Gastrocnemius medialis (tissue), 4 donors: ENCODE measurements around the gene LPAR6. TPM values are rescaled to one million over a fixed set of nuclear protein-coding genes. Genes with fewer than 3 reads are reported as not detected.
"Not testable (repeated sequence)": the region's sequence is repeated elsewhere in the genome, so short reads cannot be mapped to it uniquely, and the experiment has no call there.

Source experiments
- ATAC-seq, 2 donors: fragments of 150-250 bp; one replicate each; pipeline ENCODE4 v1.9.1; 2016
- DNase-seq, 2 donors: peaks; one replicate each; pipeline ENCODE4 v3.0.0-alpha.2; 2019
- H3K27ac ChIP-seq, 4 donors: fragments of 200-600 bp; sonication (generic); 1 replicate in 1 of 4; 2 replicates in 3 of 4; pipeline ENCODE4 v1.5.1; 2016 to 2018; ENCODE audit warnings: mild to moderate bottlenecking in 2 of 4, moderate library complexity in 1 of 4
- H3K27me3 ChIP-seq, 3 donors: fragments of 200-600 bp; sonication (generic) in 2 of 3; 1 replicate in 1 of 3; 2 replicates in 2 of 3; pipeline versions ENCODE4 v1.5.1 to v1.6.0; 2016 to 2019; ENCODE audit warnings: mild to moderate bottlenecking in 1 of 3, moderate library complexity in 1 of 3
- H3K36me3 ChIP-seq, 2 donors: fragments of 200-600 bp; sonication (generic) in 1 of 2; one replicate each; pipeline ENCODE4 v1.5.1; 2017 to 2018
- H3K4me1 ChIP-seq, 2 donors: fragments of 200-600 bp; sonication (generic) in 1 of 2; one replicate each; pipeline ENCODE4 v1.5.1; 2016 to 2017; ENCODE audit warnings: mild to moderate bottlenecking in 2 of 2
- H3K4me3 ChIP-seq, 4 donors: fragments of 200-600 bp; sonication (generic) in 3 of 4; 1 replicate in 1 of 4; 2 replicates in 3 of 4; pipeline ENCODE4 v1.5.1; 2016 to 2019; ENCODE audit warnings: mild to moderate bottlenecking in 2 of 4
- H3K9me3 ChIP-seq, 3 donors: fragments of 200-600 bp; sonication (generic) in 2 of 3; 1 replicate in 1 of 3; 2 replicates in 2 of 3; pipeline ENCODE4 v1.5.1; 2016 to 2019
- CTCF ChIP-seq, 5 experiments: fragments of 450-650 bp in 3 of 5; fragments of 200-600 bp in 2 of 5; sonication (generic) in 2 of 5; IDR thresholded peaks in 4 of 5; conservative IDR thresholded peaks in 1 of 5; 1 replicate in 4 of 5; 2 replicates in 1 of 5; pipeline ENCODE4 v1.5.1; 2016 to 2019; ENCODE audit warnings: antibody characterized with exemption in 5 of 5, mild to moderate bottlenecking in 3 of 5, moderate library complexity in 3 of 5
- POLR2A ChIP-seq, 2 donors: fragments of 450-650 bp; IDR thresholded peaks; one replicate each; pipeline ENCODE4 v1.6.1; 2017; ENCODE audit warnings: antibody characterized with exemption in 2 of 2, mild to moderate bottlenecking in 2 of 2, moderate library complexity in 2 of 2
- in situ Hi-C, 4 donors: fragments of 200-750 bp; cut with MboI; loops; one replicate each; pipeline versions ENCODE4 v1.15.0 to v1.8.0; 2017; ENCODE audit warnings: low sequenced_read_pairs in 4 of 4
- intact Hi-C: fragments of 100-400 bp; cut with DNase I; formaldehyde crosslinking; loops from one replicate; pipeline ENCODE4 v1.15.1; 2023; ENCODE audit warnings: low total_unique reads
- total RNA-seq, 4 donors: library from RNA; depleted of rRNA; stranded (reverse); fragments of >200 nt; gene quantifications; one replicate each; pipeline versions ENCODE4 v1.1.0 to v1.2.3, GENCODE V29; 2016

The LPAR6 gene
- total RNA-seq, 4 donors from 2014 or later, result 4.1 to 20.6 (median 6.1) TPM

- no peak for DNase-seq
- Histone ChIP-seq H3K4me1 (peaks cover 32 to 34% of the 10 kb centered on the region in 2 donors), H3K4me3 (no peak overlapping the region), H3K27ac (peak overlapping the region; percentile 30 to 63 (median 49)), H3K27me3 (no peaks in the 10 kb centered on the region), H3K36me3 (no peaks in the 10 kb centered on the region), H3K9me3 (no peaks in the 10 kb centered on the region)
- ATAC-seq, result no peak
- intact Hi-C loops, result no loop called here
- no peak for TF ChIP-seq CTCF (IDR thresholded peaks at IDR 0.05 in 4 of 5, conservative IDR thresholded peaks at IDR 0.05 in 1 of 5)
- no peak for TF ChIP-seq POLR2A (IDR thresholded peaks at IDR 0.05)
- in situ Hi-C loops, result no loop called here
Observed at GRCh38 chr13:48431431-48431830, 18.5 kb upstream of the LPAR6 start.

- no peaks in the 10 kb centered on the region for H3K9me3 ChIP-seq
- TF ChIP-seq POLR2A (IDR thresholded peaks at IDR 0.05), result no peak
- TF ChIP-seq CTCF (IDR thresholded peaks at IDR 0.05 in 4 of 5, conservative IDR thresholded peaks at IDR 0.05 in 1 of 5), result no peak
- no peak for DNase-seq
- no peaks in the 10 kb centered on the region for H3K36me3 ChIP-seq
- in situ Hi-C loops, result no loop called here
- intact Hi-C loops, result no loop called here
- no peak overlapping the region for H3K4me3 ChIP-seq
- no peak for ATAC-seq
- peak overlapping the region in 1 of 4 donors; percentile 15 for H3K27ac ChIP-seq
- H3K4me1 ChIP-seq, result peaks cover 29 to 32% of the 10 kb centered on the region in 2 donors
- H3K27me3 ChIP-seq, result no peaks in the 10 kb centered on the region
Observed at GRCh38 chr13:48429886-48430285, 17.0 kb upstream of the LPAR6 start.

- in situ Hi-C loops, result no loop called here
- intact Hi-C loops, result no loop called here
- Histone ChIP-seq H3K27ac (no peak overlapping the region), H3K4me1 (peaks cover 29 to 32% of the 10 kb centered on the region in 2 donors), H3K36me3 (no peaks in the 10 kb centered on the region), H3K4me3 (no peak overlapping the region), H3K27me3 (no peaks in the 10 kb centered on the region), H3K9me3 (no peaks in the 10 kb centered on the region)
- ATAC-seq (no peak), DNase-seq (no peak)
- TF ChIP-seq CTCF (IDR thresholded peaks at IDR 0.05 in 4 of 5, conservative IDR thresholded peaks at IDR 0.05 in 1 of 5), result no peak
Observed at GRCh38 chr13:48429036-48429435, 16.1 kb upstream of the LPAR6 start.

- H3K9me3 ChIP-seq, H3K27ac ChIP-seq, in situ Hi-C loops, H3K4me3 ChIP-seq, ATAC-seq, H3K36me3 ChIP-seq, H3K27me3 ChIP-seq, DNase-seq, intact Hi-C loops: not testable (repeated sequence)
- peaks cover 18 to 21% of the 10 kb centered on the region in 2 donors for H3K4me1 ChIP-seq
Observed at GRCh38 chr13:48426755-48427298, 13.9 kb upstream of the LPAR6 start.

- H3K4me3 ChIP-seq, result no peak overlapping the region
- H3K27me3 ChIP-seq, result no peaks in the 10 kb centered on the region
- intact Hi-C loops (no loop called here), in situ Hi-C loops (no loop called here)
- no peak overlapping the region for H3K27ac ChIP-seq
- peaks cover 11 to 14% of the 10 kb centered on the region in 2 donors for H3K4me1 ChIP-seq
- no peaks in the 10 kb centered on the region for H3K36me3 ChIP-seq
- no peaks in the 10 kb centered on the region for H3K9me3 ChIP-seq
- ATAC-seq (no peak), DNase-seq (no peak)
- no peak for TF ChIP-seq CTCF (IDR thresholded peaks at IDR 0.05 in 4 of 5, conservative IDR thresholded peaks at IDR 0.05 in 1 of 5)
- TF ChIP-seq POLR2A (IDR thresholded peaks at IDR 0.05), result no peak
Observed at GRCh38 chr13:48426052-48426451, 13.1 kb upstream of the LPAR6 start.
